SK-N-SH (cell line): ENCODE results near the gene WDR62. TPM values are rescaled to one million over a fixed set of nuclear protein-coding genes. Genes with fewer than 3 reads are reported as not detected.

ENCODE experiments used
- CTCF ChIA-PET: fragments of 300-600, 350-600 bp; formaldehyde crosslinking; extraction: SDS; loops from one replicate; lab custom pipeline; 2021; lab: Yijun Ruan, JAX
- POLR2A ChIA-PET: fragments of 350-600 bp; sonication (Branson Sonifier 250); formaldehyde crosslinking; extraction: SDS; loops from one replicate; lab custom pipeline; 2020; ENCODE audit warnings: antibody characterized with exemption, inconsistent platforms; lab: Yijun Ruan, JAX
- DNase-seq: peaks from one replicate; pipeline ENCODE4 v3.0.0; 2012
- H2AFZ ChIP-seq: fragments of 200-600 bp; sonication (generic); 2 replicates; pipeline ENCODE4 v1.8.1; 2016; ENCODE audit warnings: antibody characterized with exemption, mild to moderate bottlenecking, low read depth
- H3F3A ChIP-seq: fragments of 200-600 bp; sonication (generic); replicated peaks from 2 replicates; pipeline ENCODE3; 2016; ENCODE audit warnings: antibody characterized with exemption, mild to moderate bottlenecking; ENCODE audit not compliant: insufficient read depth
- H3K27ac ChIP-seq, 2 experiments: fragments of 200-500 bp in 1 of 2; fragments of 200-600 bp in 1 of 2; sonication (Bioruptor generic) in 1 of 2; sonication (generic), shearing (Covaris generic) in 1 of 2; 2 replicates each; pipeline versions ENCODE4 v1.5.1 to v1.6.1; 2014 to 2016; ENCODE audit warnings: low read depth in 2 of 2, inconsistent platforms in 1 of 2, low read length in 1 of 2, mild to moderate bottlenecking in 1 of 2, mixed read lengths in 1 of 2
- H3K27me3 ChIP-seq: fragments of 200-600 bp; sonication (generic), shearing (Covaris generic); 2 replicates; pipeline ENCODE4 v1.6.1; 2016; ENCODE audit warnings: mixed run types; ENCODE audit not compliant: insufficient read depth
- H3K36me3 ChIP-seq, 2 experiments: fragments of 200-500 bp in 1 of 2; fragments of 200-600 bp in 1 of 2; sonication (Bioruptor generic) in 1 of 2; sonication (generic) in 1 of 2; replicated peaks in 1 of 2; 2 replicates each; pipeline versions ENCODE3 to v1.5.1; 2014 to 2016; ENCODE audit warnings: low read length in 1 of 2, mild to moderate bottlenecking in 1 of 2; ENCODE audit not compliant: insufficient read depth in 2 of 2, control insufficient read depth in 1 of 2
- H3K4me1 ChIP-seq, 2 experiments: fragments of 200-500 bp in 1 of 2; fragments of 200-600 bp in 1 of 2; sonication (Bioruptor generic) in 1 of 2; sonication (generic), shearing (Covaris generic) in 1 of 2; 2 replicates each; pipeline versions ENCODE4 v1.5.1 to v1.6.1; 2014 to 2016; ENCODE audit warnings: low read depth in 1 of 2, low read length in 1 of 2, mixed run types in 1 of 2; ENCODE audit not compliant: insufficient read depth in 2 of 2, control insufficient read depth in 1 of 2
- H3K4me2 ChIP-seq: fragments of 200-600 bp; sonication (generic), shearing (Covaris generic); 2 replicates; pipeline ENCODE4 v1.6.1; 2017; ENCODE audit warnings: mixed run types
- H3K4me3 ChIP-seq, 2 experiments: fragments of 200-500 bp in 1 of 2; fragments of 200-600 bp in 1 of 2; sonication (Bioruptor generic) in 1 of 2; sonication (generic), shearing (Covaris generic) in 1 of 2; 2 replicates each; pipeline versions ENCODE4 v1.5.1 to v1.8.1; 2014 to 2016; ENCODE audit warnings: low read depth in 2 of 2, inconsistent platforms in 1 of 2, low read length in 1 of 2, mild to moderate bottlenecking in 1 of 2, mixed read lengths in 1 of 2, moderate library complexity in 1 of 2
- H3K79me2 ChIP-seq: fragments of 200-600 bp; sonication (generic); 2 replicates; pipeline ENCODE4 v1.8.1; 2017; ENCODE audit warnings: mild to moderate bottlenecking; ENCODE audit not compliant: insufficient read depth
- H3K9ac ChIP-seq: fragments of 200-600 bp; sonication (generic); 2 replicates; pipeline ENCODE4 v1.6.1; 2017; ENCODE audit warnings: mixed run types
- H3K9me2 ChIP-seq: fragments of 200-600 bp; sonication (generic); 2 replicates; pipeline ENCODE4 v1.6.1; 2017; ENCODE audit warnings: mixed run types
- H3K9me3 ChIP-seq: fragments of 200-600 bp; sonication (generic); 2 replicates; pipeline ENCODE4 v1.6.1; 2017; ENCODE audit warnings: mixed run types, mild to moderate bottlenecking, moderate library complexity
- H4K20me1 ChIP-seq: fragments of 200-600 bp; sonication (generic); 2 replicates; pipeline ENCODE4 v1.6.1; 2017; ENCODE audit warnings: mild to moderate bottlenecking, mixed run types; ENCODE audit not compliant: insufficient read depth
- EP300 ChIP-seq, 2 experiments: IDR thresholded peaks; 2 replicates each; pipeline versions ENCODE4 v1.4.0 to v1.6.1; 2012; ENCODE audit warnings: borderline replicate concordance in 1 of 2, low read depth in 1 of 2, low read length in 1 of 2
- EZH2phosphoT487 ChIP-seq: fragments of 200-600 bp; sonication (generic); IDR thresholded peaks from 2 replicates; pipeline ENCODE4 v1.6.1; 2017; ENCODE audit warnings: low read depth, mixed run types, mild to moderate bottlenecking, antibody characterized with exemption, moderate library complexity, borderline replicate concordance
- FOXJ3 ChIP-seq: sonication (generic); formaldehyde crosslinking; IDR thresholded peaks from 2 replicates; pipeline ENCODE4 v1.5.1; 2020; ENCODE audit warnings: mild to moderate bottlenecking, missing genetic modification reagents
- GABPA ChIP-seq: IDR thresholded peaks from 2 replicates; pipeline ENCODE4 v1.4.0; 2012; ENCODE audit warnings: low read depth, mild to moderate bottlenecking
- GATA2 ChIP-seq: sonication (generic); formaldehyde crosslinking; IDR thresholded peaks from 2 replicates; pipeline ENCODE4 v1.5.0; 2020; ENCODE audit warnings: mild to moderate bottlenecking, missing genetic modification reagents
- MAX ChIP-seq: IDR thresholded peaks from 2 replicates; pipeline ENCODE4 v1.4.0; 2012; ENCODE audit warnings: low read depth
- MEF2A ChIP-seq: IDR thresholded peaks from 2 replicates; pipeline ENCODE4 v1.4.0; 2012; ENCODE audit warnings: low read depth, borderline replicate concordance
- PBX3 ChIP-seq: IDR thresholded peaks from 2 replicates; pipeline ENCODE4; 2012
- POLR2AphosphoS5 ChIP-seq: IDR thresholded peaks from 2 replicates; pipeline ENCODE4 v1.6.1; 2012; ENCODE audit warnings: low read depth, low read length
- RAD21 ChIP-seq: IDR thresholded peaks from 2 replicates; pipeline ENCODE4 v1.6.1; 2012; ENCODE audit warnings: mild to moderate bottlenecking, low read length
- RCOR1 ChIP-seq: fragments of 150-350 bp; IDR thresholded peaks from 2 replicates; pipeline ENCODE4 v1.6.1; 2017; ENCODE audit warnings: antibody characterized with exemption, low read length
- RXRA ChIP-seq: IDR thresholded peaks from 2 replicates; pipeline ENCODE4 v1.4.0; 2012; ENCODE audit warnings: low read depth, mild to moderate bottlenecking, borderline replicate concordance
- SIN3A ChIP-seq: IDR thresholded peaks from 2 replicates; pipeline ENCODE4 v1.6.1; 2012; ENCODE audit warnings: low read depth, mild to moderate bottlenecking, low read length, moderate library complexity, borderline replicate concordance
- SMC3 ChIP-seq: IDR thresholded peaks from 2 replicates; pipeline ENCODE4 v1.6.1; 2012; ENCODE audit warnings: low read depth, low read length, improper control_type of control experiment
- TCF12 ChIP-seq: IDR thresholded peaks from 2 replicates; pipeline ENCODE4 v1.4.0; 2012
- TEAD4 ChIP-seq: IDR thresholded peaks from 2 replicates; pipeline ENCODE4 v1.4.0; 2012; ENCODE audit warnings: mild to moderate bottlenecking, borderline replicate concordance; ENCODE audit not compliant: insufficient read depth
- USF2 ChIP-seq: fragments of 150-350 bp; IDR thresholded peaks from 2 replicates; pipeline ENCODE4 v1.6.1; 2017; ENCODE audit warnings: antibody characterized with exemption, low read length, low read depth, borderline replicate concordance
- WGBS: methylation state at CpG from one replicate; pipeline ENCODE4 v1.1.6; 2017; ENCODE audit warnings: low lambda C conversion rate; 5-methylcytosine and 5-hydroxymethylcytosine counted together
- polyA plus RNA-seq, 3 experiments: library from polyadenylated mRNA; depleted of rRNA; stranded (reverse); fragments of >200 nt; gene quantifications; 2 replicates each; pipeline ENCODE4 v1.2.3, GENCODE V29; 2012

Gene WDR62
- polyA plus RNA-seq, 1 of the 3 experiments (the other 2 are of a cell fraction) = 5.3 TPM

GRCh38 chr19:36116344-36116637 is 61.6 kb downstream of the WDR62 start:
- DNase-seq = no peak
- Histone ChIP-seq H2AFZ (no peak overlapping the region), H3K9me2 (no peaks in the 10 kb centered on the region), H3F3A (no peaks in the 10 kb centered on the region), H3K27ac (peak overlapping the region; percentile 52 to 91; a peak in 2 of 4 replicates), H3K36me3 (peaks cover 19 to 31% of the 10 kb centered on the region in 2 experiments), H3K27me3 (no peaks in the 10 kb centered on the region), H3K79me2 (peaks cover 46% of the 10 kb centered on the region; the same call in 1 of the 2 replicates), H3K4me1 (peaks cover 6 to 22% of the 10 kb centered on the region in 2 experiments; a peak in 1 of 4 replicates), H4K20me1 (no peaks in the 10 kb centered on the region), H3K4me3 (peak overlapping the region; percentile 73 to 87), H3K4me2 (peak overlapping the region; percentile 92), H3K9me3 (no peaks in the 10 kb centered on the region), H3K9ac (peak overlapping the region; percentile 68)
- ChIA-PET POLR2A (no interaction called here), CTCF (interaction anchor here (3.5 kb wide), 1 partner anchor 11 kb away, joined by 14 read pairs; no protein-coding TSS in a partner anchor)
- no peak for TF ChIP-seq RXRA
- no peak for TF ChIP-seq PBX3
- TF ChIP-seq RAD21 = no peak
- no peak for TF ChIP-seq RCOR1
- TF ChIP-seq FOXJ3 = no peak
- no peak for TF ChIP-seq TCF12
- TF ChIP-seq SMC3 = no peak
- TF ChIP-seq POLR2AphosphoS5 = no peak
- TF ChIP-seq EP300 (IDR thresholded peaks at IDR 0.05; ENCODE audit: borderline replicate concordance in 1 of 2, low read depth in 1 of 2, low read length in 1 of 2) = no peak
- no peak for TF ChIP-seq USF2
- no peak for TF ChIP-seq TEAD4
- no peak for TF ChIP-seq MEF2A
- no peak for TF ChIP-seq GABPA
- TF ChIP-seq MAX = no peak
- TF ChIP-seq SIN3A = no peak
- no peak for TF ChIP-seq GATA2 (CRISPR knock-in tag)
- no peak for TF ChIP-seq EZH2phosphoT487
- 94% methylated on average over 1 of the region's 1 CpG for WGBS
